HG02759 (cell line): ENCODE results near the gene MRPS12.
"Not testable (repeated sequence)": the region's sequence is repeated elsewhere in the genome, so short reads cannot be mapped to it uniquely, and the experiment has no call there.

Experiments used
- ATAC-seq: cut with Tn5 transposase; IDR thresholded peaks from one replicate; pipeline ENCODE4 v1.9.1; 2021; ENCODE audit warnings: mild to moderate bottlenecking, moderate library complexity; ENCODE audit not compliant: unreplicated experiment

Gene MRPS12

GRCh38 chr19:38932425-38933179 lies 1.9 kb downstream of the MRPS12 start:
- no peak for ATAC-seq

DNA sequence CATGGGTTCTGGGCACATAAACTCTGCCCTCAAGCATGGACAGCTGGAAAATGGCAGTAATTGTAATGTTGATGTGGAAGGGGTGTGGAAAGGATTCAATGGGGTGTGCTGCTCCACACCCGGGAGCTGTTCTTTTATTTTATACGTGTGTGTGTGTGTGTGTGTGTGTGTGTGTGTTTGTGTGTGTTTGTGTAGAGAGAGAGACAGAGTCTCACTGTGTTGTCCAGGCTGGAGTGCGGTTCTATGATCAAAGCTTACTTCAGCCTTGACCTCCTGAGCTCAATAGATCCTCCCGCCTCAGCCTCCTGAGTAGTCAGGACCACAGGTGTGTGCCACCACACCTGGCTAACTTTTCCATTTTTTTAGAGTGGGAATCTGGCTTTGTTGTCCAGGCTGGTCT lies 2.8 kb downstream of the MRPS12 start:
- no peak for ATAC-seq

- ATAC-seq, result no peak
These were observed 9.2 kb downstream of the MRPS12 start for GRCh38 chr19:38939957-38940356.

DNA sequence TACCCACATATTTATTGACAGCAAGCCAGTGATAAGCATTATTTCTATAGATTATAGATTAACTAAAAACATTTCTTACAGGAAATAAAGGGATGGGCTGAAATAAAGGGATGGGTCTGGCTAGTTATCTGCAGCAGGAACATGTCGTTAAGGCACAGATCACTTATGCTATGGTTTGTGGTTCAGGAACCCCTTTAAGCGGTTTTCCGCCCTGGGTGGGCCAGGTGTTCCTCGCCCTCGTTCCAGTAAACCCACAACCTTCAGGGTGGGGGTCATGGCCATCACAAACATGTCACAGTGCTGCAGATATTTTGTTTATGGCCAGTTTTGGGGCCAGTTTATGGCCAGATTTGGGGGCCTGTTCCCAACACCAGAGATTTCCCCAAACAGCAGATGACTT lies 10.7 kb downstream of the MRPS12 start:
- ATAC-seq, result not testable (repeated sequence)

- no peak for ATAC-seq
These were observed 11.2 kb downstream of the MRPS12 start for GRCh38 chr19:38941979-38942378.

- no peak for ATAC-seq
These were observed 11.9 kb downstream of the MRPS12 start for GRCh38 chr19:38942471-38943181.

DNA sequence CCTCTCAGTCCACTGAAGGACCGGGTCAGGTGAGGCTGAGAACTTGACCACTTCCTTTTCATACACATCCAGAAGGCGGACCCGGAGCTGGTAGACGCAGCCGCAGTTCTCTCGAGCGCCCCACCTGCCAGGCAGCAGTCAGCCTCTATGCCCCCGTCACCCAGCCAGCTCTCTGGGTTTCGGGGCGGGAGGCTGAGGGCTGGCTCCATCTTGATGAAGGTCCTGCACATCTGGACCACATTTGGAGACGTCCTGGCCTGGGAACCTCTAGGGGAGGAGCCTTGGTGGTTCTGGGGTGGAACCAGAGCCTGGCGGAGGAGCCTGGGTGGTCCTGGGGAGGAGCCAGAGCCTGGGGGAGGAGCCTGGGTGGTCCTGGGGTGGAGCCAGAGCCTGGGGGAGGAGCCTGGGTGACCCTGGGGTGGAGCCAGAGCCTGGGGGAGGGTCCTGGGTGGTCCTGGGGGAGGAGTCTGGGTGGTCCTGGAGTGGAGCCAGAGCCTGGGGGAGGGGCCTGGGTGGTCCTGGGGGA lies 14.3 kb downstream of the MRPS12 start:
- ATAC-seq, result no peak

DNA sequence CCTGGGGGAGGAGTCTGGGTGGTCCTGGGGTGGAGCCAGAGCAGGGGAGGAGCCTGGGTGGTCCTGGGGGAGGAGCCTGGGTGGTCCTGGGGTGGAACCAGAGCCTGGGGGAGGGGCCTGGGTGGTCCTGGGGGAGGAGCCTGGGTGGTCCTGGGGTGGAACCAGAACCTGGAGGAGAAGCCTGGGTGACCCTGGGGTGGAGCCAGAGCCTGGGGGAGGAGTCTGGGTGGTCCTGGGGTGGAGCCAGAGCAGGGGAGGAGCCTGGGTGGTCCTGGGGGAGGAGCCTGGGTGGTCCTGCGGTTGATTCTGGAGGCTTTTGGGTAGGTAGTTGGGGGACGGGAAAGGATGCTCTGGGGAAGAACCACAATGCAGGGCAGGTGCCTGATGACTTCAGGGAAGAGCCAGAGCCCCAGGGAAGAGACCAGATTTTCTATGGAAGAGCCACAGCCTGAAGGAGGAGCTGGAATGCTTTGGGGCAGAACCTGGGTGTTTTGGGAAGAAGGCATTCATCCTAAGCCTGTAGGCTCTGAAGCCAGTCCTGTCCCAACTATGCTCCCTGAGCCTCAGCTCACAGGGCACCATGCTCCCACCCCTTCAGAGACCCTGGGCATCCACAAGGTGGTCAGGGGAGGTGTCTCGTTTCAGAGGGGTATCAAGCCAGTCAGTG lies 15.0 kb downstream of the MRPS12 start:
- ATAC-seq, result no peak

DNA sequence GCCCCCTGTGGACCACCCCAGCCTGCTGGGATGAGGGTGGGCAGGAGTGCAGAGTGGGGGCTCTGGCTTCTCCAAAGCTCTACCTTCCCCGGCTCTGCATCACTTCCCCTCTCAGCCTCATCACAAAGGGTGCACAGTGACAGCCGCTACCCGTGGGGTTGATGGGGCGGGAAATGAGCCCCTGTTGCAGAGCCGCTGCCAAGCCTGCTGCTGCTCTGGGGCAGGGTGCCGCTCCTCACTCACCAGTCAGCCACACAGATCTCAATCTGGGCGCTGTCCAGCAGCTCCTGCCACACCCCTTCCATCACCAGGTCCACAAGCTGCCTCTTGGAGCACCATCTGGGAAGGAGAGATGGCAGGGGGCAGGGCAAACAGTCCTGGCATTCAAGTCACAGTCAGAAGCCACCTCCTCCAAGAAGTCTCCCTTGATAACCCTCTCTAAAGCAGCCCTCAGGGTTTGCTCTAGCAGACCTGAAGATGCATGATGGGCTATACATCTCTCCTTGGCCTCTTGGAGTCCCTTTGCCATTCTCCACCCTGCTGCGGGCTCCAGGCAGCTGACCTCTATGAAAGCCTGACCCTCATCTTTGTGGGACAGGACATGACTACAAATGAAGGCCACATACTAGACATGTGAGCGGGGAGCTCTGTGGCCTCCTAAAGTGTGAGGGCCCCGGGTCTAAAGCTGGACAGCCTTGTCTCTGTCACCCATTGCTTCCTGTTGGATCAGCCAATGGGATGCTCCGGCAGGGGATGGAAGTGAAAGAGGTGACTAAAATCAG lies 15.7 kb downstream of the MRPS12 start:
- ATAC-seq, result no peak

DNA sequence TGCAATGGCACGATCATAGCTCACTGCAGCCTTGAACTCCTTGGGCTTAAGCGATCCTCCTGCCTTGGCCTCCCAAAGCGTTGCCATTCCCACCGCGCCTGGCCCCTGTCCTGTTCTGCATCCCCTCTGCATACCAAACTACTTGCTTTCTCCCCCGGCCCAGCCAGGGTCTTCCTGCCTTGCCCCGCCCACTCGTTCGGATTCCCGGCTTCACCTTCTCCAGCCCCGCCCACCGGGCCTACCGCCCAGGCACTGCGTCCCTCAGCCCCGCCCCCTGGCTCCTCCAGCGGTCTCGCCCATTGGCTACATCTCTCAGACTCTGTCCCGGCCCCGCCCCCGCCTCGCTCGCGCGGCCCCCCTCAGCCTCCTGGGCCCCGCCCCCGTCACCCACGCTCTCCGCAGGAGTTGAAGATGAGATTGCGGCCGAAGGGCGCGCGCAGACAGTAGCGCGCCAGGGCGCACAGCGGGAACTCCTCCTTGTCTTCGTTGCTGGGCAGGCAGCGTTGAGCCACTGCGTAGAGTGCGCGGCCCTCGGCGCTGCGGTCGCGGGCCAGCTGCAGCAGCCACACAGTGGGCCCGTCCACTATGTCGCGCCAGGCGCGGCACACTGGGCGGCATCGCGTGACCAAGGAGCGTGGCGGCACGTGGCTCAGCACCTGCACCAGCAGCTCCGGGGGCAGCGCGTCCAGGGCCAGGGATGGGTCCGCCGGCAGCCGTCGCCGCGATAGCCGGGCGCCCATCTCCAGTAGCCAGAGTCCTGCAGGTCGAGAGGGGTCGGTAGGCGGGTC lies 19.0 kb downstream of the MRPS12 start:
- peak; percentile 55 for ATAC-seq

DNA sequence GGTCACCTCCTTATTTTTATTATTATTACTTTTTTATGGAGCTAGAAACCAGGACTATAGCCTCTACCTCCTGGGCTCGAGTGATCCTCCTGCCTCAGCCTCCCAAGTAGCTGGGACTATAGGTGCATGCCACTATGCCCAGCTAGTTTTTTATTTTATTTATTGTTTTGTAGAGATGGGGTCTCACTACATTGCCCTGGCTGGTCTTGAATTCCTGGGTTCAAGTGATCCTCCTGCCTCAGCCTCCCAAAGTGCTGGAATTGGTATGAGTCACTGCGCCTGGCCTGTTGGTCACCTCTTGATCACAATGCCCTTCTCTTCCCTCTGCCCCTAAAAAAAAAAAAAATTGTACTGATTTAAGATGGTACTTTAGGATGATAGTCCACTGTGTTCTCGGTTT lies 20.4 kb downstream of the MRPS12 start:
- no peak for ATAC-seq

- ATAC-seq, result no peak
These were observed 21.8 kb downstream of the MRPS12 start for GRCh38 chr19:38952395-38953165.

GRCh38 chr19:38953677-38954076 lies 22.9 kb downstream of the MRPS12 start:
- no peak for ATAC-seq

GRCh38 chr19:38956264-38956663 lies 25.5 kb downstream of the MRPS12 start:
- ATAC-seq, result no peak

GRCh38 chr19:38958301-38958700 lies 27.6 kb downstream of the MRPS12 start:
- no peak for ATAC-seq

DNA sequence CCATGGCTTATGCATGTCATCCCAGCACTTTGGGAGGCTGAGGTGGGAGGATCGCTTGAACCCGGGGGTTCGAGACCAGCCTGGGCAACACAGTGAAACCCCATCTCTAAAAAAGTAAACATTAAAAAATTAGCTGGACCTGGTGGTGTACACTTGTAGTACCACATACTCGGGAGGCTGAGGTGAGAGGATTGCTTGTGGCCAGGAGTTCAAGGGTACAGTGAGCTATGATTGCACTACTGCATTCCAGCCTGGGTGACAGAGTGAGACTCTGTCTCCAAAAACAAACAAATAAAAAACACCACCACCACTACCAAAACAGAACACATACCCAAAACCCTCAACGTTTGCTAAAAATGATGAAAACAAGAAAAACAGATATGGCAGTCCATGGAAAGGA lies 28.9 kb downstream of the MRPS12 start:
- no peak for ATAC-seq

DNA sequence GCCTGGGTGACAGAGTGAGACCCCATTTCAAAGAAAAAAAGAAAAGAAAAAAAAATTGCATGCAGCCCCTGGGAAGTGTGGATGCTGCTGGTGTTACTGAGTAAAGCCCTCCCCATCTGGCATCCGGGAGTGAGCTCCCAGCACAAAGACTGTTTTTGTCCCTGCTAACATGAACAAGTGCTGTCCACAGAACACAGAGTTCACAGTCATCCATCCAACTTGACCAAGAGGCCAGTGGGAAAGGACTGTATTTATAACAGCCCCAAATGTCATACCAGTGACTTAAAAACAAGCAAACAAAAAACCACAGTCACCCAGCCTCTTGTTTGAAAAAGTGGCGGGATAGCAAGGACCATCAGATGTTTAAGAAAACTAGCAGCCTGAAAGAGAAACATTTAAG lies 34.0 kb downstream of the MRPS12 start:
- no peak for ATAC-seq

GRCh38 chr19:38966149-38966548 lies 35.4 kb downstream of the MRPS12 start:
- not testable (repeated sequence) for ATAC-seq
